Fibroblast of mammary gland (primary cell): ENCODE measurements around the gene PRKG1.

Experiments used
- DNase-seq: peaks from one replicate; pipeline ENCODE4 v3.0.0-alpha.2; 2010; ENCODE audit warnings: low read depth
- H3K4me3 ChIP-seq: 2 replicates; pipeline ENCODE4 v1.5.1; 2011; ENCODE audit warnings: low read depth, mild to moderate bottlenecking, low read length, moderate library complexity; ENCODE audit not compliant: control insufficient read depth
- TF ChIP-seq, protein P1 (sequence below): conservative IDR thresholded peaks from 2 replicates; pipeline ENCODE4 v1.5.1; 2011; ENCODE audit warnings: low read depth, low read length, inconsistent platforms; ENCODE audit not compliant: control insufficient read depth, insufficient read depth

PRKG1 gene

DNA sequence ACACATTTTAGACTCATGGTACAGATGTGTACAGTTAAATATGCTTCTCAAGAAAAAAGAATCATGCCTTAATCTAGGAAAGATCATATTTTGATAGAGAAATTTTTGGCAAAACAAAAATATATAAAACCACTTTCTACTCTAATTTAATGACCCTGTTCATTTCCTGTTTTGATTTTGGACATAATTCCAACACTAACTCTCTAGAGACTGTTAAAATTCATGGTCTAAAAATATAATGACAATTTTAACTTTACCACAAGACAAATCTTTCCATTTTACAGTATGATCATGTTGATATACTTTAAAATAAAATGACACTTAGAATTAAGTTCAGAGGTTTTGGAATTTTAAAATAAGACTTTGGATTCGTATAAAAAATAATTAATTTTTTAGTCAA, 45.2 kb downstream of the PRKG1 start:
- TF ChIP-seq, protein P1, sequence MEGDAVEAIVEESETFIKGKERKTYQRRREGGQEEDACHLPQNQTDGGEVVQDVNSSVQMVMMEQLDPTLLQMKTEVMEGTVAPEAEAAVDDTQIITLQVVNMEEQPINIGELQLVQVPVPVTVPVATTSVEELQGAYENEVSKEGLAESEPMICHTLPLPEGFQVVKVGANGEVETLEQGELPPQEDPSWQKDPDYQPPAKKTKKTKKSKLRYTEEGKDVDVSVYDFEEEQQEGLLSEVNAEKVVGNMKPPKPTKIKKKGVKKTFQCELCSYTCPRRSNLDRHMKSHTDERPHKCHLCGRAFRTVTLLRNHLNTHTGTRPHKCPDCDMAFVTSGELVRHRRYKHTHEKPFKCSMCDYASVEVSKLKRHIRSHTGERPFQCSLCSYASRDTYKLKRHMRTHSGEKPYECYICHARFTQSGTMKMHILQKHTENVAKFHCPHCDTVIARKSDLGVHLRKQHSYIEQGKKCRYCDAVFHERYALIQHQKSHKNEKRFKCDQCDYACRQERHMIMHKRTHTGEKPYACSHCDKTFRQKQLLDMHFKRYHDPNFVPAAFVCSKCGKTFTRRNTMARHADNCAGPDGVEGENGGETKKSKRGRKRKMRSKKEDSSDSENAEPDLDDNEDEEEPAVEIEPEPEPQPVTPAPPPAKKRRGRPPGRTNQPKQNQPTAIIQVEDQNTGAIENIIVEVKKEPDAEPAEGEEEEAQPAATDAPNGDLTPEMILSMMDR = no peak
- DNase-seq = no peak
- no peak overlapping the region for H3K4me3 ChIP-seq

DNA sequence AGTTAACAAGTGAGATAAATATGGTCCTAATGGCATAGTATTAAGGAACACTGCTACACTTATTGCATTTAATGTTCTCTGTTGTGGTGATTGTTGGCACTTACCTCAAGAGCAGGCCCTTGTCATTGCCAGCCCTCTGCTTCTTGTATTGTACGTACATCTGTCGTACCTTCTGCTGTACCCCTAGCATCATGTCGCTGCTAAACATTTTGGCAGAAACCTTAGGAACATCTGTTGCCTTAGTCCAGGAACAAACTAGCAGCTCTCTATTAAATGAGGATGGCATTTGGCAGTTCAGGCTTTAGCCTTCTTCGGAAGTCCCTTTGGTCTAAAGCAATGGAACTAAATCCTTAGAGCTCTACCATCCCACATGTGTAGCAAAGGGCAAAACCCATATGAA, 47.6 kb downstream of the PRKG1 start:
- DNase-seq = no peak
- H3K4me3 ChIP-seq = no peak overlapping the region
- TF ChIP-seq, protein P1 = no peak

DNA sequence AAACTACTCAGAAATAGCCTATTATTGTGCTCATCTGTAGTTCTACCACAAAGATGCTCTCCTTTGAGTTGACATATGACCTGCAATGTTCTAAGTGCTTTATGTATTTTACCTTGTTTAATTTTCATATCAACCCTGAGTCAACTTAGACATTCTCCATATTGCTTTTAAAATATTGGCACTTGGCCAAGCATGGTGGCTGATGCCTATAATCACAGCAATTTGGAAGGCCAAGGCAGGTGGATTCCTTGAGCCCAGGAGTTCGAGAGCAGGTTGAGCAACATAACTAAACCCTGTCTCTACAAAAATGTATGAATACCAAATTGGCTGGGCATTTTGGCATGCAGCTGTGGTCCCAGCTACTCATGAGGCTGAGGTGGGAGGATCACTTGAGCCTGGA, 50.6 kb downstream of the PRKG1 start:
- no peak overlapping the region for H3K4me3 ChIP-seq
- DNase-seq = no peak
- TF ChIP-seq, protein P1 = no peak

DNA sequence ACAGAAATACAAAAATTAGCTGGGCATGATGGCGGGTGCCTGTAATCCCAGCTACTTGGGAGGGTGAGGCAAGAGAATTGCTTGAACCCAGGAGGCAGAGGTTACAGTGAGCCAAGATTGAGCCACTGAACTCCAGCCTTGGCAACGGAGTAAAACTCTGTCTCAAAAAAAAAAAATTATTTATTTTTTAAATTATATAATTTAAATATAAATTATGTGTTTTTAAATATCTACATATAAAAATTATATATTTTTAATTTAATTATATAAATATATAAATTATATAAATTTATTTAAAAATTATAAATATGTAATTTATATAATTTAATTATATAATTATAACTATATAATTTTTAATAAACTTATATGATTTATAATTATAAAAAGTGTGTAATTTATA, 51.2 kb downstream of the PRKG1 start:
- no peak overlapping the region for H3K4me3 ChIP-seq
- TF ChIP-seq, protein P1 = no peak
- no peak for DNase-seq

DNA sequence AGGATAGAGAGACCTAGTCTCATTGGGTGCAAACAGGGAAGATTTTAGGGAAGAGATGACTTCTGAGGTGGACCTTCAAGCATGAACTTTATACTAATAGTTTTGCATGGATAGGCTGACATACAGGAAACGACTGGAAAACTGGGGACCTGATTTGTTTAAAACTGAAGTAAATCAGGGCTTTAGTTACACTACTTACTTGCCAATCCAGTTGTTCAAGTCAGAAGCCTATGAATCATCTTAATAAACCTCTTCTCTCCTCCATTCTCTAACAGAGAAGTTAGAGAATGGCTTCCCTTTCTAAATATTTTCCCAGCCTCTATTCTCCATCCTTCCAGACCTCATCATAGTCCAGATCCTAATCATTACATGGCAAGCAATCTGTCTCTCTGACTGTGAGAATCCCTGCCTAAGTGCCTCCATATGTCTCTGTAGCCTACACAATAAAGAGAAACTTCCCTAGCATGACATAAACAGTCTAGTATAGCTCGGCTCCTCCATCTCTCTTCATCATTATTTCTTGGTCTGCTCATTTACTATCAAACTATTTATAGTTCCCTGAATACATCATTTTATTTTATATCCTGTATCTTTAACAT, 55.8 kb downstream of the PRKG1 start:
- TF ChIP-seq, protein P1 = no peak
- H3K4me3 ChIP-seq = no peak overlapping the region
- peak; percentile 2 for DNase-seq

DNA sequence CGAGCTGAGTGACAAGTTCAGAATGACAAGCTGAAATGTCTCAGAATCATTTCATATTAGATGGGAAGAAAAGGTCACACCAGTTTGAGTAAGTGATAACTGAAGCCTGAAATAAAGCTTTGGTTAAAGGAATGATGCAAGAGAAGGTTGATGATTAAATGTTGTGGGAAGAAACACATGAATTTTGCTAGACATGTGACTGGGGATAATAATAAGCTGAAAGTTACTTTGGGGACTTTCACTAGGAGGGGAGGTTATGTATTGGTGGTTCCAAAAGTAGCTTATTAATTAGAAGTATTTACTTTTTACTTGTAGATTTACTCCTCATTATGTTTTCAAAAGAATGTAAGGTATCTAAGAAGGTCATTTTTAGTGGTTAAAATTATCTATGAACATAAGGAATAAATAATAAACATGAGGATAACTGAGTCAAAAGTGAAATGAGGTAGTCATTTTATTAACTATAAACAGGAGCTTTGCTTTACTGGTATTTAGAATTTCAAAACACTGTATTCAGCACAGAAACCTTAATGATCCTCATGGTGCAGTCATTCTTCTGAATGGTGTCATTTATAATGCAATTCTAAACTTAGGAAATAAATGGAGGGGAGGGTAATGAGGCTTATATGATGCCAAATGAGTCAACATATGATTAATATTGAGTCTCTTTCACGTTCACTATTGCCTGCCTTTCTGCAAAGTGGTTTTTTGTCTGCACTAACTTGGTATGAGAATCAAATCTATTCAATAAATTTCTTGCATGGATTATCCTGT, 63.7 kb downstream of the PRKG1 start:
- H3K4me3 ChIP-seq = no peak overlapping the region
- DNase-seq = peak; percentile 86
- TF ChIP-seq, protein P1 = no peak

DNA sequence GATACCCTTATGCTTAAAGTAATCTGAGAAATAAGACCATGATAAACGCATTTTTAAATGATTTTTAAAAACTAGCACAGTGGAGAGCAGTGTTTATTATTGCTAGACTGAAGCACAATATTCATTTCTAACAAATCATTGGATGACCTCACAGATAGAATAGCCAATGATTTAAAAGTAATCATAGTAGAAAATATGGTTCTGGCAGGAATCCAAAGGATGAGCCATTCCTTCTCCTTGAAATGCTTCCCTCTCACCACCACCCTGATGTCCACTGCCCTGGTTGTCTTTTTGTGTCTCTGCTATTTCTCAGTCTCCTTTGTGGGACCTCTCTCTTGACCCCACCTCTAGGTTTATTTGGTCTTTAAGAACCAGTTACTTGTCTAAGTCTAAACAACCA, 64.9 kb downstream of the PRKG1 start:
- DNase-seq = peak; percentile 66
- H3K4me3 ChIP-seq = no peak overlapping the region
- TF ChIP-seq, protein P1 = no peak
